HEK293 (cell line): ENCODE results near the gene NEGR1.

Experiments
- GLI2 ChIP-seq: fragments of 450-650 bp; formaldehyde crosslinking; IDR thresholded peaks from 2 replicates; pipeline ENCODE4; 2017; ENCODE audit warnings: missing biosample characterization, missing genetic modification characterization, low read depth, borderline replicate concordance
- GLI4 ChIP-seq: fragments of 450-650 bp; formaldehyde crosslinking; IDR thresholded peaks from 2 replicates; pipeline ENCODE4 v1.5.1; 2016; ENCODE audit warnings: missing biosample characterization, missing genetic modification characterization
- GLIS1 ChIP-seq: fragments of 450-650 bp; formaldehyde crosslinking; IDR thresholded peaks from 2 replicates; pipeline ENCODE4 v1.5.1; 2016; ENCODE audit warnings: missing biosample characterization, missing genetic modification characterization
- KLF17 ChIP-seq: fragments of 450-650 bp; formaldehyde crosslinking; IDR thresholded peaks from 2 replicates; pipeline ENCODE4 v1.5.1; 2016; ENCODE audit warnings: missing biosample characterization, missing genetic modification characterization
- KLF9 ChIP-seq: fragments of 450-650 bp; formaldehyde crosslinking; IDR thresholded peaks from 2 replicates; pipeline ENCODE4 v1.5.1; 2016; ENCODE audit warnings: missing biosample characterization, missing genetic modification characterization, low read depth
- OSR2 ChIP-seq: fragments of 450-650 bp; formaldehyde crosslinking; IDR thresholded peaks from 2 replicates; pipeline ENCODE4 v1.5.1; 2016; ENCODE audit warnings: missing biosample characterization, missing genetic modification characterization
- PBX3 ChIP-seq: sonication (generic); formaldehyde crosslinking; IDR thresholded peaks from 2 replicates; pipeline ENCODE4 v1.8.1; 2022; ENCODE audit warnings: mild to moderate bottlenecking, moderate library complexity, missing genetic modification reagents
- SP3 ChIP-seq: fragments of 450-650 bp; formaldehyde crosslinking; IDR thresholded peaks from 2 replicates; pipeline ENCODE4 v1.5.1; 2016; ENCODE audit warnings: missing biosample characterization, missing genetic modification characterization
- WT1 ChIP-seq: fragments of 450-650 bp; formaldehyde crosslinking; IDR thresholded peaks from 2 replicates; pipeline ENCODE4 v1.5.1; 2016; ENCODE audit warnings: missing biosample characterization, missing genetic modification characterization
- ZBTB17 ChIP-seq: fragments of 450-650 bp; formaldehyde crosslinking; IDR thresholded peaks from 2 replicates; pipeline ENCODE4 v1.5.1; 2016; ENCODE audit warnings: missing biosample characterization, missing genetic modification characterization
- ZBTB26 ChIP-seq: fragments of 450-650 bp; formaldehyde crosslinking; optimal IDR thresholded peaks from 2 replicates; pipeline ENCODE3; 2016; ENCODE audit warnings: missing biosample characterization, mild to moderate bottlenecking, missing genetic modification characterization
- ZBTB8A ChIP-seq: fragments of 450-650 bp; formaldehyde crosslinking; IDR thresholded peaks from 2 replicates; pipeline ENCODE4 v1.5.1; 2016; ENCODE audit warnings: missing biosample characterization, missing genetic modification characterization
- ZEB2 ChIP-seq: fragments of 450-650 bp; formaldehyde crosslinking; IDR thresholded peaks from 2 replicates; pipeline ENCODE4 v1.5.1; 2016; ENCODE audit warnings: missing biosample characterization, missing genetic modification characterization
- ZIC2 ChIP-seq: fragments of 450-650 bp; formaldehyde crosslinking; IDR thresholded peaks from 2 replicates; pipeline ENCODE4 v1.5.1; 2016; ENCODE audit warnings: missing biosample characterization, missing genetic modification characterization
- ZNF121 ChIP-seq: fragments of 450-650 bp; formaldehyde crosslinking; IDR thresholded peaks from 2 replicates; pipeline ENCODE4 v1.5.1; 2016; ENCODE audit warnings: missing biosample characterization, missing genetic modification characterization
- ZNF133 ChIP-seq: fragments of 450-650 bp; formaldehyde crosslinking; IDR thresholded peaks from 2 replicates; pipeline ENCODE4 v1.5.1; 2016; ENCODE audit warnings: missing biosample characterization, missing genetic modification characterization
- ZNF174 ChIP-seq: fragments of 450-650 bp; formaldehyde crosslinking; IDR thresholded peaks from 2 replicates; pipeline ENCODE4 v1.5.0; 2017; ENCODE audit warnings: missing biosample characterization, mild to moderate bottlenecking, missing genetic modification characterization
- ZNF175 ChIP-seq: fragments of 450-650 bp; formaldehyde crosslinking; IDR thresholded peaks from 2 replicates; pipeline ENCODE4 v1.5.1; 2016; ENCODE audit warnings: missing biosample characterization, missing genetic modification characterization
- ZNF202 ChIP-seq: fragments of 450-650 bp; formaldehyde crosslinking; IDR thresholded peaks from 2 replicates; pipeline ENCODE4 v1.5.1; 2016; ENCODE audit warnings: missing biosample characterization, missing genetic modification characterization, borderline replicate concordance
- ZNF211 ChIP-seq: fragments of 450-650 bp; formaldehyde crosslinking; IDR thresholded peaks from 2 replicates; pipeline ENCODE4 v1.5.1; 2016; ENCODE audit warnings: low read depth, missing biosample characterization, missing genetic modification characterization
- ZNF214 ChIP-seq: fragments of 450-650 bp; formaldehyde crosslinking; IDR thresholded peaks from 2 replicates; pipeline ENCODE4 v1.5.1; 2017; ENCODE audit warnings: missing biosample characterization, mild to moderate bottlenecking, missing genetic modification characterization, borderline replicate concordance
- ZNF239 ChIP-seq: fragments of 450-650 bp; formaldehyde crosslinking; IDR thresholded peaks from 2 replicates; pipeline ENCODE4 v1.5.1; 2016; ENCODE audit warnings: missing biosample characterization, missing genetic modification characterization
- ZNF350 ChIP-seq: fragments of 450-650 bp; formaldehyde crosslinking; IDR thresholded peaks from 2 replicates; pipeline ENCODE4 v1.5.0; 2017; ENCODE audit warnings: missing biosample characterization, mild to moderate bottlenecking, missing genetic modification characterization
- ZNF366 ChIP-seq: fragments of 450-650 bp; formaldehyde crosslinking; conservative IDR thresholded peaks from 2 replicates; pipeline ENCODE4 v1.5.1; 2016; ENCODE audit warnings: missing biosample characterization, missing genetic modification characterization
- ZNF416 ChIP-seq: fragments of 450-650 bp; formaldehyde crosslinking; IDR thresholded peaks from 2 replicates; pipeline ENCODE4 v1.5.1; 2016; ENCODE audit warnings: missing biosample characterization, missing genetic modification characterization
- ZNF426 ChIP-seq: fragments of 450-650 bp; formaldehyde crosslinking; IDR thresholded peaks from 2 replicates; pipeline ENCODE4 v1.5.1; 2017; ENCODE audit warnings: missing biosample characterization, missing genetic modification characterization, mild to moderate bottlenecking, inconsistent platforms, moderate library complexity
- ZNF433 ChIP-seq: fragments of 450-650 bp; formaldehyde crosslinking; IDR thresholded peaks from 2 replicates; pipeline ENCODE4 v1.5.1; 2016; ENCODE audit warnings: missing biosample characterization, missing genetic modification characterization, low read depth
- ZNF488 ChIP-seq: fragments of 450-650 bp; formaldehyde crosslinking; IDR thresholded peaks from 2 replicates; pipeline ENCODE4 v1.5.1; 2016; ENCODE audit warnings: missing biosample characterization, missing genetic modification characterization
- ZNF548 ChIP-seq: fragments of 450-650 bp; formaldehyde crosslinking; IDR thresholded peaks from 2 replicates; pipeline ENCODE4 v1.5.1; 2016; ENCODE audit warnings: missing biosample characterization, missing genetic modification characterization
- ZNF555 ChIP-seq: fragments of 450-650 bp; formaldehyde crosslinking; conservative IDR thresholded peaks from 2 replicates; pipeline ENCODE4 v1.5.1; 2017; ENCODE audit warnings: missing biosample characterization, mild to moderate bottlenecking, missing genetic modification characterization, inconsistent platforms
- ZNF558 ChIP-seq: fragments of 450-650 bp; formaldehyde crosslinking; IDR thresholded peaks from 2 replicates; pipeline ENCODE4 v1.5.1; 2016; ENCODE audit warnings: missing biosample characterization, missing genetic modification characterization
- ZNF610 ChIP-seq: fragments of 450-650 bp; formaldehyde crosslinking; IDR thresholded peaks from 2 replicates; pipeline ENCODE4 v1.5.1; 2016; ENCODE audit warnings: missing biosample characterization, missing genetic modification characterization, borderline replicate concordance
- ZNF768 ChIP-seq: fragments of 450-650 bp; formaldehyde crosslinking; IDR thresholded peaks from 2 replicates; pipeline ENCODE4 v1.5.1; 2018; ENCODE audit warnings: missing biosample characterization, mild to moderate bottlenecking, missing genetic modification characterization
- ZNF843 ChIP-seq: fragments of 450-650 bp; formaldehyde crosslinking; IDR thresholded peaks from 2 replicates; pipeline ENCODE4 v1.5.1; 2016; ENCODE audit warnings: missing biosample characterization, missing genetic modification characterization
- ZXDB ChIP-seq: fragments of 450-650 bp; formaldehyde crosslinking; IDR thresholded peaks from 2 replicates; pipeline ENCODE4 v1.5.1; 2016; ENCODE audit warnings: missing biosample characterization, missing genetic modification characterization

NEGR1 gene

GRCh38 chr1:72283307-72284083 lies 1.2 kb upstream of the NEGR1 start (continued):
- TF ChIP-seq ZNF426: no peak
- peak; percentile 93 for TF ChIP-seq ZBTB26
- no peak for TF ChIP-seq ZNF350 (tag by site-specific recombination)
- TF ChIP-seq ZNF175: no peak
- no peak for TF ChIP-seq ZNF174 (tag by site-specific recombination)
- TF ChIP-seq ZNF843 (tag by site-specific recombination): no peak
- TF ChIP-seq ZNF433 (tag by site-specific recombination): no peak
- TF ChIP-seq ZBTB17 (tag by site-specific recombination): peak; percentile 72
- no peak for TF ChIP-seq ZNF121 (tag by site-specific recombination)
- no peak for TF ChIP-seq GLI4 (tag by site-specific recombination)
- no peak for TF ChIP-seq WT1 (tag by site-specific recombination)
- no peak for TF ChIP-seq ZNF488 (tag by site-specific recombination)
- no peak for TF ChIP-seq OSR2 (tag by site-specific recombination)
- no peak for TF ChIP-seq ZNF214 (tag by site-specific recombination)
- TF ChIP-seq ZEB2: no peak
- TF ChIP-seq ZNF366 (tag by site-specific recombination): no peak
- no peak for TF ChIP-seq ZNF768 (tag by site-specific recombination)
- no peak for TF ChIP-seq ZNF202 (tag by site-specific recombination)
- TF ChIP-seq ZNF555 (tag by site-specific recombination): no peak
- no peak; the same call in 1 of the 2 replicates for TF ChIP-seq ZXDB (tag by site-specific recombination)
- peak; percentile 63 for TF ChIP-seq ZNF610 (tag by site-specific recombination)
- no peak for TF ChIP-seq ZNF548 (tag by site-specific recombination)
- TF ChIP-seq KLF17 (tag by site-specific recombination): no peak
- TF ChIP-seq ZNF416 (tag by site-specific recombination): no peak
- 0 out of 2 replicates have a peak, but pooled peaks have one; percentile 9 for TF ChIP-seq GLIS1 (tag by site-specific recombination)
- TF ChIP-seq KLF9: no peak
- TF ChIP-seq ZNF239 (tag by site-specific recombination): no peak
- no peak for TF ChIP-seq PBX3 (CRISPR knock-in tag)
- TF ChIP-seq ZNF558 (tag by site-specific recombination): no peak
- no peak for TF ChIP-seq ZNF133
- TF ChIP-seq ZNF211: no peak
- 0 out of 2 replicates have a peak, but pooled peaks have one; percentile 37 for TF ChIP-seq ZIC2 (tag by site-specific recombination)
- peak; percentile 28; the same call in 1 of the 2 replicates for TF ChIP-seq ZBTB8A (tag by site-specific recombination)
- no peak for TF ChIP-seq GLI2 (tag by site-specific recombination)
- 0 out of 2 replicates have a peak, but pooled peaks have one; percentile 39 for TF ChIP-seq SP3 (tag by site-specific recombination)
